ENCODE results near the gene BIRC7. TPM values are rescaled to one million over a fixed set of nuclear protein-coding genes. Genes with fewer than 3 reads are reported as not detected.

Gene BIRC7
- total and polyA plus RNA-seq, 2 of the 4 experiments (the other 2 are of a cell fraction) = not detected

DNA sequence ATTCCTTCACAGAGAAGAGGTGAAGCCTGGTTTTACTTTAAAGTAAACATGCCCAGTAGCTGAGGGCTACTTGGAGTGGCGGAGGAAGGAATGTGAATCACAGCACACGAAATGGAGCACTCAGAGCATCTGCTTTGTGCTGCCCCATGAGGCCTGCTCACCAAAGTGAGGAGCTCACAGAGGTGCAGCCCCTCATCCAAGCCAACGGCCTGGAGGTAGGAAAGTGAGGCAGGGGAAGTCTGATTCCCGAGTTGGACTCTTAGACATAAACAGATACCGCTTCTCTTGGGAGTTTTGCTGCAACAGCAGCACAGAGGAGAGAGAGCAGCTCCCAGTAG, 23.3 kb upstream of the BIRC7 start:
- no peak overlapping the region for H3K23ac ChIP-seq (ENCODE audit: low read depth, low read length)
- H3K4me1 ChIP-seq (ENCODE audit: control insufficient read depth, insufficient read depth, low read length) = peaks cover 6% of the 10 kb centered on the region
- H3K36me3 ChIP-seq (ENCODE audit: control insufficient read depth, insufficient read depth, low read length) = peaks cover 41% of the 10 kb centered on the region
- intact Hi-C loops (cut with micrococcal nuclease) = no loop called here
- H4K5ac ChIP-seq (ENCODE audit: low read depth, low read length) = no peak overlapping the region
- peaks cover 35 to 72% of the 10 kb centered on the region in 2 experiments for H3K79me1 ChIP-seq (ENCODE audit: low read depth in 1 of 2, low read length in 2 of 2)
- no peak overlapping the region for H2AFZ ChIP-seq (replicated peaks; ENCODE audit: low read length, poor library complexity)
- dilution Hi-C loops (cut with HindIII; ENCODE audit: low sequenced_read_pairs, unreplicated experiment) = no loop called here
- no peak overlapping the region for H3K4me3 ChIP-seq (ENCODE audit: insufficient read depth, low read depth, low read length)
- no peak overlapping the region for H3K18ac ChIP-seq (ENCODE audit: low read depth, low read length)
- H4K91ac ChIP-seq (ENCODE audit: insufficient read depth, low read depth, low read length) = no peak overlapping the region
- TF ChIP-seq, protein P1, sequence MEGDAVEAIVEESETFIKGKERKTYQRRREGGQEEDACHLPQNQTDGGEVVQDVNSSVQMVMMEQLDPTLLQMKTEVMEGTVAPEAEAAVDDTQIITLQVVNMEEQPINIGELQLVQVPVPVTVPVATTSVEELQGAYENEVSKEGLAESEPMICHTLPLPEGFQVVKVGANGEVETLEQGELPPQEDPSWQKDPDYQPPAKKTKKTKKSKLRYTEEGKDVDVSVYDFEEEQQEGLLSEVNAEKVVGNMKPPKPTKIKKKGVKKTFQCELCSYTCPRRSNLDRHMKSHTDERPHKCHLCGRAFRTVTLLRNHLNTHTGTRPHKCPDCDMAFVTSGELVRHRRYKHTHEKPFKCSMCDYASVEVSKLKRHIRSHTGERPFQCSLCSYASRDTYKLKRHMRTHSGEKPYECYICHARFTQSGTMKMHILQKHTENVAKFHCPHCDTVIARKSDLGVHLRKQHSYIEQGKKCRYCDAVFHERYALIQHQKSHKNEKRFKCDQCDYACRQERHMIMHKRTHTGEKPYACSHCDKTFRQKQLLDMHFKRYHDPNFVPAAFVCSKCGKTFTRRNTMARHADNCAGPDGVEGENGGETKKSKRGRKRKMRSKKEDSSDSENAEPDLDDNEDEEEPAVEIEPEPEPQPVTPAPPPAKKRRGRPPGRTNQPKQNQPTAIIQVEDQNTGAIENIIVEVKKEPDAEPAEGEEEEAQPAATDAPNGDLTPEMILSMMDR (conservative IDR thresholded peaks at IDR 0.05; ENCODE audit: low read depth, low read length) = 0 out of 2 replicates have a peak, but pooled peaks have one; percentile 13
- TF ChIP-seq MXI1 (IDR thresholded peaks at IDR 0.05; ENCODE audit: borderline replicate concordance, low read depth, low read length) = no peak
- H3K56ac ChIP-seq (ENCODE audit: extremely low read depth, insufficient read depth, low read length) = no peak overlapping the region
- H3K4me2 ChIP-seq (ENCODE audit: low read depth, low read length) = no peak overlapping the region
- H4K8ac ChIP-seq (ENCODE audit: low read depth in 2 of 2, low read length in 2 of 2) = no peak overlapping the region
- no TSS peak for BruUV-seq (replicated peaks)
- POLR2A ChIA-PET (ENCODE audit: unreplicated experiment) = no interaction called here
- no peak overlapping the region for H2BK20ac ChIP-seq (ENCODE audit: low read depth, low read length)
- DNase-seq (no peak), ATAC-seq (ENCODE audit: low read depth) (no peak)
- H3K9me1 ChIP-seq (ENCODE audit: insufficient read depth, low read length) = peaks cover 6% of the 10 kb centered on the region; the same call in 1 of the 2 replicates
- no peak overlapping the region for H2BK5ac ChIP-seq (ENCODE audit: low read depth, low read length, poor library complexity, severe bottlenecking)
- H2AK9ac ChIP-seq (replicated peaks; ENCODE audit: low read depth, low read length, poor library complexity) = no peak overlapping the region
- CTCF ChIA-PET = interaction anchor here (0.6 kb wide), 1 partner anchor 11 kb away, joined by 3 read pairs; no protein-coding TSS in a partner anchor
- no peak overlapping the region for H3K9ac ChIP-seq (ENCODE audit: low read depth, low read length)
- WGBS, 2 experiments (ENCODE audit: extremely low coverage in 2 of 2, insufficient read length in 1 of 2) = no CpG with 5 or more reads among the region's 5 CpGs
- no peak overlapping the region for H2BK15ac ChIP-seq (ENCODE audit: low read depth, low read length)
- no peak overlapping the region for H2BK120ac ChIP-seq (ENCODE audit: low read depth, low read length)
- in situ Hi-C loops (cut with MboI; ENCODE audit: low sequenced_read_pairs) = no loop called here
- H3K4ac ChIP-seq (ENCODE audit: low read depth, low read length) = no peak overlapping the region
- no peak overlapping the region for H3K14ac ChIP-seq (replicated peaks; ENCODE audit: low read depth, low read length)
- H4K20me1 ChIP-seq (ENCODE audit: insufficient read depth, low read length) = peaks cover 76% of the 10 kb centered on the region
- no peak overlapping the region for H3K27ac ChIP-seq (ENCODE audit: insufficient read depth, low read length)
- no peaks in the 10 kb centered on the region for H3K27me3 ChIP-seq (ENCODE audit: control insufficient read depth, insufficient read depth, low read length)
- no peaks in the 10 kb centered on the region for H3K9me3 ChIP-seq (ENCODE audit: control insufficient read depth, insufficient read depth, low read length)
- H2AK5ac ChIP-seq (ENCODE audit: low read depth, low read length) = no peak overlapping the region

Data from IMR-90 (cell line).